ENCODE results near the gene ELAC2. TPM values are rescaled to one million over a fixed set of nuclear protein-coding genes. Genes with fewer than 3 reads are reported as not detected.

The ELAC2 gene
- polyA plus RNA-seq, 3 donors = 24.2 to 39.6 (median 26.0) TPM

- peak overlapping the region in 1 of 7 donors; percentile 1 for H3K27ac Mint-ChIP-seq
- 100% methylated on average over 5 of the region's 8 CpGs for WGBS (ENCODE audit: insufficient coverage)
- DNase-seq = no peak
- H3K4me2 ChIP-seq (replicated peaks; ENCODE audit: extremely low read depth, low read length, poor library complexity, severe bottlenecking) = no peak overlapping the region
- no peaks in the 10 kb centered on the region for H3K27me3 Mint-ChIP-seq (ENCODE audit: low read depth in 3 of 3)
- no peak overlapping the region for H3K9ac ChIP-seq (ENCODE audit: insufficient read depth, low read length, poor library complexity, severe bottlenecking)
- no peak overlapping the region for H2AFZ ChIP-seq (ENCODE audit: insufficient read depth, low read depth, low read length, poor library complexity, severe bottlenecking)
- H3K27ac ChIP-seq (ENCODE audit: low read depth in 1 of 2, low read length in 2 of 2) = no peak overlapping the region
- H3K27me3 ChIP-seq (ENCODE audit: control insufficient read depth in 2 of 2, insufficient read depth in 2 of 2, low read length in 2 of 2) = no peaks in the 10 kb centered on the region
- H3K9me3 ChIP-seq (replicated peaks in 1 of 2; ENCODE audit: control insufficient read depth in 1 of 2, insufficient read depth in 1 of 2, low read length in 2 of 2) = no peaks in the 10 kb centered on the region
- peaks cover 6% of the 10 kb centered on the region for H4K20me1 ChIP-seq (ENCODE audit: insufficient read depth, low read length)
- TF ChIP-seq CTCF (IDR thresholded peaks at IDR 0.05) = no peak
- no peak overlapping the region for H3K4me3 Mint-ChIP-seq
- H3K4me3 ChIP-seq (replicated peaks in 1 of 3; ENCODE audit: low read depth in 2 of 3, low read length in 3 of 3) = no peak overlapping the region
- no peaks in the 10 kb centered on the region for H3K4me1 Mint-ChIP-seq
- H3K36me3 Mint-ChIP-seq = peaks cover 75 to 78% of the 10 kb centered on the region in 2 donors
- H3K79me2 ChIP-seq (ENCODE audit: insufficient read depth, low read length) = peaks cover 4% of the 10 kb centered on the region
- H3K9me3 Mint-ChIP-seq = peaks cover 0 to 3% (median 0%) of the 10 kb centered on the region in 7 donors
- intact Hi-C loops (cut with micrococcal nuclease) = no loop called here
- no peaks in the 10 kb centered on the region for H3K4me1 ChIP-seq (ENCODE audit: control insufficient read depth in 1 of 2, insufficient read depth in 2 of 2, low read length in 2 of 2)
- peaks cover 97 to 98% of the 10 kb centered on the region in 2 donors for H3K36me3 ChIP-seq (replicated peaks in 1 of 2; ENCODE audit: control insufficient read depth in 1 of 2, insufficient read depth in 2 of 2, low read length in 2 of 2)
Measured at GRCh38 chr17:12998461-12998860, 19.4 kb downstream of the ELAC2 start.

- Histone ChIP-seq H3K4me2 (replicated peaks; ENCODE audit: extremely low read depth, low read length, poor library complexity, severe bottlenecking) (no peak overlapping the region), H3K79me2 (ENCODE audit: insufficient read depth, low read length) (no peaks in the 10 kb centered on the region), H2AFZ (ENCODE audit: insufficient read depth, low read depth, low read length, poor library complexity, severe bottlenecking) (no peak overlapping the region), H3K36me3 (replicated peaks in 1 of 2; ENCODE audit: control insufficient read depth in 1 of 2, insufficient read depth in 2 of 2, low read length in 2 of 2) (peaks cover 97 to 98% of the 10 kb centered on the region in 2 donors), H3K27ac (ENCODE audit: low read depth in 1 of 2, low read length in 2 of 2) (no peak overlapping the region), H3K9ac (ENCODE audit: insufficient read depth, low read length, poor library complexity, severe bottlenecking) (no peak overlapping the region), H3K27me3 (ENCODE audit: control insufficient read depth in 2 of 2, insufficient read depth in 2 of 2, low read length in 2 of 2) (no peaks in the 10 kb centered on the region), H3K4me1 (ENCODE audit: control insufficient read depth in 1 of 2, insufficient read depth in 2 of 2, low read length in 2 of 2) (no peaks in the 10 kb centered on the region), H4K20me1 (ENCODE audit: insufficient read depth, low read length) (no peaks in the 10 kb centered on the region), H3K9me3 (replicated peaks in 1 of 2; ENCODE audit: control insufficient read depth in 1 of 2, insufficient read depth in 1 of 2, low read length in 2 of 2) (no peaks in the 10 kb centered on the region), H3K4me3 (replicated peaks in 1 of 3; ENCODE audit: low read depth in 2 of 3, low read length in 3 of 3) (no peak overlapping the region)
- Mint-ChIP-seq H3K27ac (no peak overlapping the region), H3K4me1 (no peaks in the 10 kb centered on the region), H3K9me3 (peaks cover 0 to 5% (median 0%) of the 10 kb centered on the region in 7 donors), H3K4me3 (no peak overlapping the region), H3K36me3 (peaks cover 90 to 93% of the 10 kb centered on the region in 2 donors), H3K27me3 (ENCODE audit: low read depth in 3 of 3) (no peaks in the 10 kb centered on the region)
- TF ChIP-seq CTCF (IDR thresholded peaks at IDR 0.05) = no peak
- 96% methylated on average over 4 of the region's 5 CpGs for WGBS (ENCODE audit: insufficient coverage)
- intact Hi-C loops (cut with micrococcal nuclease) = no loop called here
- DNase-seq = no peak
Measured at GRCh38 chr17:12996941-12997340, 20.9 kb downstream of the ELAC2 start.

All from CD14-positive monocyte (primary cell).